Trophoblast cell (in vitro differentiated cells and primary cell): ENCODE measurements around the gene PEX11A.

Experiments
- DNase-seq, 2 donors: peaks; one replicate each; pipeline ENCODE4 v3.0.0-alpha.2; 2016
- H2AFZ ChIP-seq: 2 replicates; pipeline ENCODE4 v1.6.1; 2013; ENCODE audit warnings: low read length, moderate library complexity, mild to moderate bottlenecking; ENCODE audit not compliant: insufficient read depth, poor library complexity
- H2AK5ac ChIP-seq: 2 replicates; pipeline ENCODE4 v1.6.1; 2013; ENCODE audit warnings: mild to moderate bottlenecking, low read length
- H2BK120ac ChIP-seq: 2 replicates; pipeline ENCODE4 v1.6.1; 2013; ENCODE audit warnings: low read length, mild to moderate bottlenecking, moderate library complexity; ENCODE audit not compliant: insufficient read depth, poor library complexity
- H2BK12ac ChIP-seq: 2 replicates; pipeline ENCODE4 v1.6.1; 2013; ENCODE audit warnings: mild to moderate bottlenecking, low read length, moderate library complexity
- H2BK5ac ChIP-seq: 2 replicates; pipeline ENCODE4 v1.6.1; 2013; ENCODE audit warnings: low read length, low read depth, moderate library complexity, mild to moderate bottlenecking; ENCODE audit not compliant: poor library complexity
- H3K14ac ChIP-seq: 2 replicates; pipeline ENCODE4 v1.6.1; 2013; ENCODE audit warnings: mild to moderate bottlenecking, low read length
- H3K18ac ChIP-seq: 2 replicates; pipeline ENCODE4 v1.6.1; 2013; ENCODE audit warnings: mild to moderate bottlenecking, low read length
- H3K23ac ChIP-seq: 2 replicates; pipeline ENCODE4 v1.6.1; 2013; ENCODE audit warnings: low read length
- H3K27ac ChIP-seq: 2 replicates; pipeline ENCODE4 v1.5.1; 2013; ENCODE audit warnings: low read depth, mild to moderate bottlenecking, inconsistent platforms, low read length, moderate library complexity
- H3K27me3 ChIP-seq: 2 replicates; pipeline ENCODE4 v1.6.1; 2013; ENCODE audit warnings: inconsistent platforms, mild to moderate bottlenecking, low read length, moderate library complexity; ENCODE audit not compliant: insufficient read depth
- H3K36me3 ChIP-seq, 2 experiments: 1 replicate in 1 of 2; 2 replicates in 1 of 2; pipeline ENCODE4 v1.6.1; 2013; ENCODE audit warnings: low read length in 2 of 2, mild to moderate bottlenecking in 2 of 2, moderate library complexity in 1 of 2; ENCODE audit not compliant: insufficient read depth in 2 of 2, control insufficient read depth in 1 of 2
- H3K4ac ChIP-seq: 2 replicates; pipeline ENCODE4 v1.6.1; 2013; ENCODE audit warnings: low read depth, mild to moderate bottlenecking, low read length, moderate library complexity
- H3K4me1 ChIP-seq, 2 experiments: 1 replicate in 1 of 2; 2 replicates in 1 of 2; pipeline ENCODE4 v1.6.1; 2013; ENCODE audit warnings: low read length in 2 of 2, mild to moderate bottlenecking in 2 of 2, moderate library complexity in 1 of 2; ENCODE audit not compliant: insufficient read depth in 2 of 2, control insufficient read depth in 1 of 2
- H3K4me2 ChIP-seq: 2 replicates; pipeline ENCODE4 v1.6.1; 2013; ENCODE audit warnings: inconsistent platforms, mild to moderate bottlenecking, low read length, moderate library complexity
- H3K4me3 ChIP-seq: 2 replicates; pipeline ENCODE4 v1.5.1; 2013; ENCODE audit warnings: mild to moderate bottlenecking, low read depth, low read length, inconsistent platforms
- H3K79me1 ChIP-seq: one replicate; pipeline ENCODE4 v1.6.1; 2013; ENCODE audit warnings: low read length
- H3K79me2 ChIP-seq: 2 replicates; pipeline ENCODE4 v1.6.1; 2013; ENCODE audit warnings: low read length, mild to moderate bottlenecking; ENCODE audit not compliant: control insufficient read depth, insufficient read depth, poor library complexity
- H3K9ac ChIP-seq: 2 replicates; pipeline ENCODE4 v1.6.1; 2013; ENCODE audit warnings: mild to moderate bottlenecking, low read length
- H3K9me3 ChIP-seq: 2 replicates; pipeline ENCODE4 v1.6.1; 2013; ENCODE audit warnings: low read depth, mild to moderate bottlenecking, control low read depth, inconsistent platforms, low read length; ENCODE audit not compliant: insufficient read depth
- H4K12ac ChIP-seq: 2 replicates; pipeline ENCODE4 v1.6.1; 2013; ENCODE audit warnings: low read depth, mild to moderate bottlenecking, low read length, moderate library complexity
- H4K8ac ChIP-seq: 2 replicates; pipeline ENCODE4 v1.6.1; 2013; ENCODE audit warnings: low read depth, mild to moderate bottlenecking, low read length, moderate library complexity
- H4K91ac ChIP-seq: one replicate; pipeline ENCODE4 v1.6.1; 2013; ENCODE audit warnings: low read depth, mild to moderate bottlenecking, low read length, moderate library complexity
- WGBS: extraction: QIAGEN DNeasy Blood & Tissue Kit; methylation state at CpG from one replicate; pipeline ENCODE4 v1.1.7; 2013; ENCODE audit warnings: missing lambda C conversion rate; ENCODE audit not compliant: insufficient read length, insufficient coverage; ENCODE audit errors: extremely low coverage; 5-methylcytosine and 5-hydroxymethylcytosine counted together

The PEX11A gene

DNA sequence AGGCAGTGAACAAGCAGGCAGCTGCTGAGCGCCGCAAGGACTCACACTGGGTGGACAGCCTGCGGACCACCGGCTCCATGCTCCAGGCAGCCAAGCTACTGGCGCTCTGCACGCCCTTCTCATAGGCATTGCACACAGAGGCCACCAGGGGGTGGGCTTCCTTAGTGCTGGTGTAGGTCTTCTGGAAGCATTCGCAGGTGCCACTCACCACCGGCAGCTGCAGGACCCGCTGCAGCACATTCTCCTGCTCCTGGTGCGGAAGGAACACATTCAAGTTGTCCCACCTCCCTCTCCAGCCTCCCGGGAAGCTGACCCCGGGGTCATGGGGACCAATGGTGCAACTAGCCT, 17.4 kb downstream of the PEX11A start:
- H3K27me3 ChIP-seq: no peaks in the 10 kb centered on the region
- no peak overlapping the region for H2BK120ac ChIP-seq
- no peak overlapping the region for H2AK5ac ChIP-seq
- no peak overlapping the region for H3K27ac ChIP-seq
- no peaks in the 10 kb centered on the region for H3K4me1 ChIP-seq
- H3K79me1 ChIP-seq: no peaks in the 10 kb centered on the region
- peaks cover 1% of the 10 kb centered on the region for H3K9me3 ChIP-seq
- H3K36me3 ChIP-seq: no peaks in the 10 kb centered on the region
- H4K8ac ChIP-seq: no peak overlapping the region
- no peak overlapping the region for H3K4ac ChIP-seq
- peak; percentile 69 to 75 for DNase-seq
- H2BK5ac ChIP-seq: no peak overlapping the region
- H2BK12ac ChIP-seq: no peak overlapping the region
- H3K9ac ChIP-seq: no peak overlapping the region
- no CpG with 5 or more reads among the region's 12 CpGs for WGBS
- no peaks in the 10 kb centered on the region for H3K79me2 ChIP-seq
- no peak overlapping the region for H3K23ac ChIP-seq
- H3K4me2 ChIP-seq: no peak overlapping the region
- H4K12ac ChIP-seq: no peak overlapping the region
- H3K18ac ChIP-seq: no peak overlapping the region
- H2AFZ ChIP-seq: no peak overlapping the region
- no peak overlapping the region for H3K4me3 ChIP-seq
- no peak overlapping the region for H4K91ac ChIP-seq
- H3K14ac ChIP-seq: no peak overlapping the region

DNA sequence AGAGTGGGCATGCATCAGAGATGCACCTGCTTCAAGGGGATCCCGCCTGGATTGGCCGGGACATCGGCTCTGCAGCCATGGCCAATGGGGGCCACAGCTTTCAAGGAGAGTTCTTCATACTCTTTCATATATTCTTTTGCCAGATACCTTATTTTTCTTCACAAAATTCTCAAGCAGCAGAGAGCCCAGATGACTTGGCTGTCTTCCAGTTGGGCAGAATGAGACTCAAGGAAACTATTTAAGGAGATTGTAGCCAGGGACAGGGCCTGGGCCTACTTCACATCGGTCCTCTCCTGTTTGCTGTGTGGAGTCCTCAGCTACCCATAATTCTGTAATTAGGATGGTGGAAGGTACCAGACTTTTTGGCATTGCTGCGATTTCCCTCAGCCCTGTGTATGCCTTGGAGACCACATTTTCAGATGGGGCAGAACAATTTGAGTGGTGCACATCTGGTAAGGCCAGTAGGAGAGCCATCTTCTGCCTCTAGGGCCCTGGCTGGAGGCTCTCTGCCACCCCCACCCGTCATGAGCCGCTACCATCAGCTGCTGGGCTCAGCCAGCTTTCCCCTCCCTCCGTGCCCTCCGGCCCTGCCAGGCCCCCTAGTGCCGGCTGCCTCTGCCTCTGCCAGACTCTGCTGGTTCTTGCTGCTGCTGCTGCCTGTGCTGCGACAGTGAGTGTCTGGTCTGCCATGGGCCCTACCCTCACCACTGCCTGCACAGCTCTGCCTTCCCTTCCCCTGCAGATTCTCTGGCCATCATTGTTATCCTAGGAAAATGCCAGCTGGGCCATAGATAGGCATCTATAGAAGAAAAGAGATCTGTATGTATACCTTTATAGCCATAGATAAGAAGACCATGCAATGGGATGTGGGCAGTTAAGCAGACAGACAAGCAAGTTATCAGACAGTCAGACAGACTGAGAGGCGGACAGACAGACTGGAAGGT, 18.1 kb downstream of the PEX11A start:
- no peak overlapping the region for H3K4me2 ChIP-seq
- no peak overlapping the region for H2AFZ ChIP-seq
- no peak overlapping the region for H2BK120ac ChIP-seq
- H3K23ac ChIP-seq: no peak overlapping the region
- H3K14ac ChIP-seq: no peak overlapping the region
- H3K79me2 ChIP-seq: no peaks in the 10 kb centered on the region
- H3K27me3 ChIP-seq: no peaks in the 10 kb centered on the region
- no peak overlapping the region for H3K4ac ChIP-seq
- peak overlapping the region; percentile 21 for H4K12ac ChIP-seq
- H2BK12ac ChIP-seq: no peak overlapping the region
- H2BK5ac ChIP-seq: no peak overlapping the region
- no peak overlapping the region for H3K9ac ChIP-seq
- H3K4me1 ChIP-seq: no peaks in the 10 kb centered on the region
- no peak overlapping the region for H3K4me3 ChIP-seq
- no peaks in the 10 kb centered on the region for H3K79me1 ChIP-seq
- no peaks in the 10 kb centered on the region for H3K36me3 ChIP-seq
- no peak for DNase-seq
- H4K8ac ChIP-seq: no peak overlapping the region
- H3K27ac ChIP-seq: no peak overlapping the region
- peaks cover 1% of the 10 kb centered on the region for H3K9me3 ChIP-seq
- H4K91ac ChIP-seq: no peak overlapping the region
- H2AK5ac ChIP-seq: no peak overlapping the region
- H3K18ac ChIP-seq: no peak overlapping the region
- no CpG with 5 or more reads among the region's 12 CpGs for WGBS

DNA sequence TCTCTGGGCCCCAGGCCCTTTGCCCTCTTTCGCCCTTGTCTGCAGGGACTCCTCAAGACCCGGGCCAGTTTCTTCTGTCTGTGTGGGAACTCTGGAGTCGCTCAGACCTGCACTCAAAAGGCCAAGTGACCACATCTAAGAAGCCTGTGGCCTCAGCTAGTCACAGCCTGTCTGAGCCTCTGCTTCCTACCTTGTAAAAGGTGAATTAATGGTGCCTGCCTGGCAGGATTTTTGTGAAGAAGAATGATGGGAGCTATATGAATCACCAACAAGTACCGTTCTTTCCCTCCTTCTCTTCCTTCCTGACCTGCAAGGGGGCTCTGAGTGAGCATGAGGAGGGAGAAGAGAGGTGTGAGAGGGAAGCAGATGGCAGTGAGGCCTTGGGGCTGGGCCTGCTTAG, 18.9 kb downstream of the PEX11A start:
- WGBS: no CpG with 5 or more reads among the region's 4 CpGs

DNA sequence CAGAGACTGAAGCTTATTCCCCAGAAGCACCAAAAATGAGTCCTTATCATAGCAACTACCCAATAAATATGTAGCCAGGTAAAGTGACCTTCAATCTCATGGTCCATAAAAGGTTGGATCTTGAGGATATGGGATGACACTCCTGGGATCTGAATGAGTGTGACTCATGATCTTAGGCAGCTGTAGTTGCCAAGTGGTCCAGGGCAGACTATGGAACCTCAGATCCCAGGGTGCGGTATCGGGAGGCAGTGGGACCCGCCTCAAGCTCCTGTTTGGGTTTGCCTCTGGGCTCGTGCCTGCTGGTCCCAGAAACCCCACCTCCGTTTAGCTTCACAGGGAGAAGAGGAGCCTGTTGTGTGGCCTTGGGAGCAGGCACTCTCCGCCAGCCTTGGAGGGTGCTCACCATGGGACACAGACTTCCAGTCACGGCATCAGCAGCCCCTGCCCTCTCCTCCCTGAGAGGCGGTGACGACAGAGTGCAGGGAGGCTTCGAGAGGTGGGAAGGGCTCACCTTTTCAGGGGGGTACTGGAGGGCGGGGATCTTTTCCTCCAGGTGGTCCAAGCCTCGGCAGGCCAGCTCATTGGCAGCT, 19.5 kb downstream of the PEX11A start:
- no CpG with 5 or more reads among the region's 12 CpGs for WGBS
- Histone ChIP-seq H3K23ac (no peak overlapping the region), H3K4me2 (no peak overlapping the region), H3K18ac (no peak overlapping the region), H2AFZ (no peak overlapping the region), H3K9ac (no peak overlapping the region), H3K27me3 (no peaks in the 10 kb centered on the region), H4K91ac (no peak overlapping the region), H3K4me1 (peaks cover 0 to 1% of the 10 kb centered on the region in 2 experiments), H3K4ac (no peak overlapping the region), H3K79me2 (no peaks in the 10 kb centered on the region), H3K14ac (no peak overlapping the region), H4K12ac (no peak overlapping the region), H2BK12ac (no peak overlapping the region), H2BK5ac (no peak overlapping the region), H2AK5ac (no peak overlapping the region), H3K9me3 (peaks cover 1% of the 10 kb centered on the region), H3K27ac (no peak overlapping the region), H4K8ac (no peak overlapping the region), H3K4me3 (no peak overlapping the region), H2BK120ac (no peak overlapping the region), H3K79me1 (no peaks in the 10 kb centered on the region), H3K36me3 (no peaks in the 10 kb centered on the region)
- no peak for DNase-seq

More for the DNA sequence above, 18.9 kb downstream of the PEX11A start:
- no peak overlapping the region for H3K18ac ChIP-seq
- H3K4me1 ChIP-seq: no peaks in the 10 kb centered on the region
- no peak overlapping the region for H3K4ac ChIP-seq
- H2BK12ac ChIP-seq: no peak overlapping the region
- no peak overlapping the region for H3K4me2 ChIP-seq
- no peak overlapping the region for H4K91ac ChIP-seq
- no peak overlapping the region for H2BK5ac ChIP-seq
- no peak overlapping the region for H4K8ac ChIP-seq
- H2AK5ac ChIP-seq: no peak overlapping the region
- no peaks in the 10 kb centered on the region for H3K27me3 ChIP-seq
- no peak overlapping the region for H3K27ac ChIP-seq
- no peak overlapping the region for H3K9ac ChIP-seq
- H3K9me3 ChIP-seq: peaks cover 1% of the 10 kb centered on the region
- H3K36me3 ChIP-seq: no peaks in the 10 kb centered on the region
- DNase-seq: no peak
- H3K4me3 ChIP-seq: no peak overlapping the region
- H3K79me1 ChIP-seq: no peaks in the 10 kb centered on the region
- H2AFZ ChIP-seq: no peak overlapping the region
- H3K23ac ChIP-seq: no peak overlapping the region
- H3K14ac ChIP-seq: no peak overlapping the region
- no peak overlapping the region for H2BK120ac ChIP-seq
- H3K79me2 ChIP-seq: no peaks in the 10 kb centered on the region
- H4K12ac ChIP-seq: no peak overlapping the region
